K562 (cell line): ENCODE data around the gene CDR2L. TPM values are rescaled to one million over a fixed set of nuclear protein-coding genes. Genes with fewer than 3 reads are reported as not detected.

Source experiments
- CEBPG ChIP-seq, 3 experiments: fragments of 200-800 bp in 1 of 3; sonication (Bioruptor generic) in 1 of 3; sonication (generic) in 1 of 3; formaldehyde crosslinking in 1 of 3; IDR thresholded peaks in 2 of 3; conservative IDR thresholded peaks in 1 of 3; 2 replicates each; pipeline versions ENCODE4 v1.6.1 to v1.8.0; 2016 to 2022; ENCODE audit warnings: missing compliant biosample characterization in 2 of 3, missing genetic modification characterization in 2 of 3, mild to moderate bottlenecking in 1 of 3, missing genetic modification reagents in 1 of 3
- CTCFL ChIP-seq: IDR thresholded peaks from 2 replicates; pipeline ENCODE4 v1.6.1; 2011; ENCODE audit warnings: borderline replicate concordance, low read depth, mild to moderate bottlenecking, moderate library complexity, low read length; ENCODE audit not compliant: insufficient read depth, poor library complexity, severe bottlenecking
- HNRNPLL ChIP-seq: fragments of 200-400 bp; formaldehyde crosslinking; IDR thresholded peaks from 2 replicates; pipeline ENCODE4 v1.6.1; 2017; ENCODE audit warnings: low read length, low read depth, mild to moderate bottlenecking; ENCODE audit not compliant: poor library complexity, severe bottlenecking
- ID3 ChIP-seq, 2 experiments: fragments of 250-450 bp in 1 of 2; fragments of 450-650 bp in 1 of 2; sonication (Bioruptor Pico) in 1 of 2; IDR thresholded peaks; 2 replicates each; pipeline versions ENCODE4 v1.6.1 to v1.8.0; 2016 to 2021; ENCODE audit warnings: mild to moderate bottlenecking in 2 of 2, moderate library complexity in 2 of 2, missing compliant biosample characterization in 1 of 2, missing genetic modification characterization in 1 of 2
- LEF1 ChIP-seq: fragments of 450-650 bp; IDR thresholded peaks from 2 replicates; pipeline ENCODE4 v1.6.1; 2016; ENCODE audit warnings: mild to moderate bottlenecking
- MTA2 ChIP-seq: fragments of 450-650 bp; IDR thresholded peaks from 2 replicates; pipeline ENCODE4 v1.6.1; 2016; ENCODE audit warnings: low read depth
- NEUROD1 ChIP-seq: fragments of 150-350 bp; IDR thresholded peaks from 2 replicates; pipeline ENCODE4 v1.6.1; 2014; ENCODE audit warnings: borderline replicate concordance, low read length, low read depth; ENCODE audit not compliant: partially characterized antibody
- POLR2A ChIP-seq: fragments of 450-650 bp; conservative IDR thresholded peaks from 2 replicates; pipeline ENCODE4 v1.6.1; 2016
- SIN3A ChIP-seq, 2 experiments: fragments of 150-350 bp in 1 of 2; IDR thresholded peaks; 2 replicates each; pipeline ENCODE4 v1.6.1; 2011 to 2016; ENCODE audit warnings: borderline replicate concordance in 2 of 2, low read depth in 2 of 2, low read length in 2 of 2, mild to moderate bottlenecking in 2 of 2, moderate library complexity in 2 of 2; ENCODE audit not compliant: control insufficient read depth in 1 of 2
- SIN3B ChIP-seq: fragments of 450-650 bp; IDR thresholded peaks from 2 replicates; pipeline ENCODE4 v1.6.1; 2017; ENCODE audit warnings: low read depth, mild to moderate bottlenecking, moderate library complexity
- STAT6 ChIP-seq: sonication (generic); formaldehyde crosslinking; IDR thresholded peaks from 2 replicates; pipeline ENCODE4 v1.8.1; 2023; ENCODE audit warnings: mild to moderate bottlenecking, missing genetic modification reagents
- USF2 ChIP-seq: sonication (generic); formaldehyde crosslinking; IDR thresholded peaks from 2 replicates; pipeline ENCODE4 v1.5.0; 2020; ENCODE audit warnings: missing genetic modification reagents
- ZNF133 ChIP-seq: fragments of 250-450 bp; sonication (Bioruptor Pico); IDR thresholded peaks from 2 replicates; pipeline ENCODE4 v1.4.0; 2020; ENCODE audit warnings: mild to moderate bottlenecking
- ZNF436 ChIP-seq: fragments of 250-450, 450-650 bp; sonication (Bioruptor Pico); formaldehyde crosslinking; IDR thresholded peaks from 2 replicates; pipeline ENCODE4 v1.7.0; 2020; ENCODE audit warnings: mild to moderate bottlenecking
- ZNF75A ChIP-seq: fragments of 450-650 bp; formaldehyde crosslinking; IDR thresholded peaks from 2 replicates; pipeline ENCODE4 v1.4.0; 2020; ENCODE audit warnings: mild to moderate bottlenecking
- ZNF766 ChIP-seq: fragments of 200-800 bp; sonication (Bioruptor generic); conservative IDR thresholded peaks from 2 replicates; pipeline ENCODE4 v1.6.1; 2016; ENCODE audit warnings: missing genetic modification characterization, missing compliant biosample characterization
- polyA plus RNA-seq, 8 experiments: library from polyadenylated mRNA; depleted of rRNA in 4 of 8; stranded (reverse) in 5 of 8; unstranded in 3 of 8; fragments of >200 nt; fragmentation: Nextera tagmentation in 2 of 8; fragmentation: Illumina TruSeq in 1 of 8; extraction: Ambion mirVana in 2 of 8; extraction: Trizol in 1 of 8; gene quantifications; 2 replicates each; pipeline versions ENCODE4 v1.2.1 to v1.2.3, GENCODE V29; 2011 to 2014; ENCODE audit warnings: inconsistent platforms in 1 of 8, missing spikeins in 1 of 8
- total RNA-seq, 7 experiments: library from RNA; depleted of rRNA in 6 of 7; stranded (reverse); fragments of >200 nt in 6 of 7; fragmentation: Illumina TruSeq in 2 of 7; extraction: Trizol in 2 of 7; gene quantifications; 2 replicates each; pipeline versions ENCODE4 v1.2.1 to v1.2.3, GENCODE V29; 2011 to 2021; ENCODE audit warnings: low replicate concordance in 1 of 7
- TF ChIP-seq, protein P1 (sequence below): fragments of 450-650 bp; IDR thresholded peaks from one replicate; pipeline ENCODE4 v1.6.1; 2018; ENCODE audit warnings: mild to moderate bottlenecking, moderate library complexity; ENCODE audit not compliant: partially characterized antibody
- TF ChIP-seq, protein P2 (sequence below): fragments of 450-650 bp; formaldehyde crosslinking; IDR thresholded peaks from 2 replicates; pipeline ENCODE4 v1.4.0; 2020; ENCODE audit warnings: mild to moderate bottlenecking, moderate library complexity

The CDR2L gene
- total and polyA plus RNA-seq, 9 of the 15 experiments (the other 6 are each of a cell fraction or from before 2014, with no cell fraction given): 2.7 to 16.0 (median 7.3) TPM

DNA sequence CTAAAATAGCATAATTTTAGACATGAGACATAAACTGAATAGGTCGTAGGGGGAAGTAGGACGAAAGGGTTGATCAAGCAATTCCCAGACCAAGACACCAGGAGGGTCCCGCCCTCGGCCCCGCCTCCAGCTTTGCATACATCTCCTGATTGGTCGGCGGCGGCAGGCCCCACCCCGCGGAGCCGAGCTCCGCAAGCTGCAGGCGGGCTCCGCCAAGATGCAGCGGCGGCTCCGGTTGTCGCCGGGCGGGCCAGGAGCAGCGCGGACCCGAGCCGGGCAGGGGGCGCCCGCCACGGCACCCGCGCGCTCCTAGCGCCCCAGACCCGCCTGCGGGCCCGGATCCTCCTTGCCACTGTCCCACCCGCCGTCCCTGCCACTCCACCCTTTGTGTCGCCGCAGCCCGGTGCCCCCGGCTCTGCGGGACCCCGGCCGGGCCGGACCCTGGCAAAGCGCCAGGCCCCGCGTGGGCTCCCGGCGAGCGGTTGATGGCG, at the start of gene CDR2L (continued):
- TF ChIP-seq CTCFL (peak; percentile 68), ZNF766 (CRISPR knock-in tag) (no peak), USF2 (no peak), MTA2 (no peak), POLR2A (peak; percentile 57), SIN3B (peak; percentile 62; the same call in 1 of the 2 replicates), HNRNPLL (peak; percentile 63), STAT6 (CRISPR knock-in tag) (0 out of 2 replicates have a peak, but pooled peaks have one; percentile 51), SIN3A (IDR thresholded peaks at IDR 0.05; ENCODE audit: borderline replicate concordance in 2 of 2, control insufficient read depth in 1 of 2, low read depth in 2 of 2, low read length in 2 of 2) (peak in 1 of 2 experiments; percentile 8; a peak in 1 of 4 replicates), LEF1 (no peak), ZNF133 (CRISPR knock-in tag) (no peak), CEBPG (CRISPR knock-in tag; IDR thresholded peaks at IDR 0.05) (no peak), CEBPG (tag; conservative IDR thresholded peaks at IDR 0.05 in 1 of 2, IDR thresholded peaks at IDR 0.05 in 1 of 2) (no peak), NEUROD1 (no peak), ZNF75A (CRISPR knock-in tag) (no peak), ZNF436 (no peak), ID3 (CRISPR knock-in tag; IDR thresholded peaks at IDR 0.05) (no peak), ID3 (tag; IDR thresholded peaks at IDR 0.05) (no peak)
- TF ChIP-seq, protein P1, sequence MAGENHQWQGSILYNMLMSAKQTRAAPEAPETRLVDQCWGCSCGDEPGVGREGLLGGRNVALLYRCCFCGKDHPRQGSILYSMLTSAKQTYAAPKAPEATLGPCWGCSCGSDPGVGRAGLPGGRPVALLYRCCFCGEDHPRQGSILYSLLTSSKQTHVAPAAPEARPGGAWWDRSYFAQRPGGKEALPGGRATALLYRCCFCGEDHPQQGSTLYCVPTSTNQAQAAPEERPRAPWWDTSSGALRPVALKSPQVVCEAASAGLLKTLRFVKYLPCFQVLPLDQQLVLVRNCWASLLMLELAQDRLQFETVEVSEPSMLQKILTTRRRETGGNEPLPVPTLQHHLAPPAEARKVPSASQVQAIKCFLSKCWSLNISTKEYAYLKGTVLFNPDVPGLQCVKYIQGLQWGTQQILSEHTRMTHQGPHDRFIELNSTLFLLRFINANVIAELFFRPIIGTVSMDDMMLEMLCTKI: no peak
- TF ChIP-seq, protein P2, sequence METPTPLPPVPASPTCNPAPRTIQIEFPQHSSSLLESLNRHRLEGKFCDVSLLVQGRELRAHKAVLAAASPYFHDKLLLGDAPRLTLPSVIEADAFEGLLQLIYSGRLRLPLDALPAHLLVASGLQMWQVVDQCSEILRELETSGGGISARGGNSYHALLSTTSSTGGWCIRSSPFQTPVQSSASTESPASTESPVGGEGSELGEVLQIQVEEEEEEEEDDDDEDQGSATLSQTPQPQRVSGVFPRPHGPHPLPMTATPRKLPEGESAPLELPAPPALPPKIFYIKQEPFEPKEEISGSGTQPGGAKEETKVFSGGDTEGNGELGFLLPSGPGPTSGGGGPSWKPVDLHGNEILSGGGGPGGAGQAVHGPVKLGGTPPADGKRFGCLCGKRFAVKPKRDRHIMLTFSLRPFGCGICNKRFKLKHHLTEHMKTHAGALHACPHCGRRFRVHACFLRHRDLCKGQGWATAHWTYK (CRISPR knock-in tag): 0 out of 2 replicates have a peak, but pooled peaks have one; percentile 16
